IgD-negative memory B cell (primary cell): Measurements from ENCODE around the gene C19orf25. TPM values are rescaled to one million over a fixed set of nuclear protein-coding genes. Genes with fewer than 3 reads are reported as not detected.

Source experiments
- H3K27ac Mint-ChIP-seq, 3 donors: one replicate each; pipeline ENCODE4 v1.8.0; 2020 to 2022; ENCODE audit warnings: mild to moderate bottlenecking in 3 of 3, mixed read lengths in 3 of 3, moderate library complexity in 1 of 3
- H3K27me3 Mint-ChIP-seq: one replicate; pipeline ENCODE4 v1.8.0; 2021; ENCODE audit warnings: mixed read lengths
- H3K36me3 Mint-ChIP-seq: one replicate; pipeline ENCODE4 v1.8.0; 2020; ENCODE audit warnings: mild to moderate bottlenecking, mixed read lengths
- H3K4me1 Mint-ChIP-seq, 3 donors: one replicate each; pipeline ENCODE4 v1.8.0; 2020 to 2022; ENCODE audit warnings: mixed read lengths in 3 of 3, mild to moderate bottlenecking in 1 of 3
- H3K4me3 Mint-ChIP-seq, 4 donors: one replicate each; pipeline ENCODE4 v1.8.0; 2020 to 2022; ENCODE audit warnings: mild to moderate bottlenecking in 4 of 4, mixed read lengths in 4 of 4, moderate library complexity in 3 of 4
- H3K9me3 Mint-ChIP-seq, 3 donors: one replicate each; pipeline ENCODE4 v1.8.0; 2020 to 2021; ENCODE audit warnings: mixed read lengths in 3 of 3, mild to moderate bottlenecking in 1 of 3
- polyA plus RNA-seq: library from polyadenylated mRNA; unstranded; fragments of 300-500 nt; fragmentation: Illumina TruSeq; gene quantifications from one replicate; pipeline ENCODE4 v1.2.3, GENCODE V29; 2021

Gene C19orf25
- polyA plus RNA-seq, 1 donor from 2014 or later: 51.1 TPM

DNA sequence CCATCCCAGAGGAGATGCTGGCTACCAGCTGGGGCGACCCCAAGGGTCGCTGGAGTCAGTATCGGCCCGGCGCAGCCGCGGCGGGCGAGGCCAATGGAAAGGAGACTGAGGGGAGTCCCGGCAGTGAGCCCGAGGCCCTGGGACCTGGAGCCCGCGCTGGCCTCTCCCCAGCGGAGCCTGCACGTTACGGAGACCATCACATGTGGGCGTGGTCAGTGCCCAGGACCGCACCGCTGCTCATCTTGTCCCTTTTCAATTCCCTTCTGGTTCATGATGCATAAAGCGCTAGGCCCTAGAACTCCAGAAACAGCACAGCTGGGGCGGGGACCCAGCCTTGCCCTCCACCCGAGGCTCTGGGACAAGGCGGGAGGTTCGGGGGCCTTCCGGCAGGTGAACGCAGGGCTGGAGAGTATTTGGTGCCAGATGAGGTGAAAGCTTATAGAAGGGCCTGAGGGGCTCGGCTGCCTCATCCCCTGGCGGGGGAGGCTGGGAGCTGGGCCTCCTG is 8.0 kb downstream of the C19orf25 start:
- H3K27ac Mint-ChIP-seq: peak overlapping the region in 1 of 3 donors; percentile 72
- peaks cover 0 to 8% (median 5%) of the 10 kb centered on the region in 3 donors for H3K4me1 Mint-ChIP-seq
- H3K27me3 Mint-ChIP-seq: peaks cover 6% of the 10 kb centered on the region
- no peaks in the 10 kb centered on the region for H3K9me3 Mint-ChIP-seq
- H3K36me3 Mint-ChIP-seq: peaks cover 3% of the 10 kb centered on the region
- peak overlapping the region; percentile 63 to 92 (median 78) for H3K4me3 Mint-ChIP-seq

DNA sequence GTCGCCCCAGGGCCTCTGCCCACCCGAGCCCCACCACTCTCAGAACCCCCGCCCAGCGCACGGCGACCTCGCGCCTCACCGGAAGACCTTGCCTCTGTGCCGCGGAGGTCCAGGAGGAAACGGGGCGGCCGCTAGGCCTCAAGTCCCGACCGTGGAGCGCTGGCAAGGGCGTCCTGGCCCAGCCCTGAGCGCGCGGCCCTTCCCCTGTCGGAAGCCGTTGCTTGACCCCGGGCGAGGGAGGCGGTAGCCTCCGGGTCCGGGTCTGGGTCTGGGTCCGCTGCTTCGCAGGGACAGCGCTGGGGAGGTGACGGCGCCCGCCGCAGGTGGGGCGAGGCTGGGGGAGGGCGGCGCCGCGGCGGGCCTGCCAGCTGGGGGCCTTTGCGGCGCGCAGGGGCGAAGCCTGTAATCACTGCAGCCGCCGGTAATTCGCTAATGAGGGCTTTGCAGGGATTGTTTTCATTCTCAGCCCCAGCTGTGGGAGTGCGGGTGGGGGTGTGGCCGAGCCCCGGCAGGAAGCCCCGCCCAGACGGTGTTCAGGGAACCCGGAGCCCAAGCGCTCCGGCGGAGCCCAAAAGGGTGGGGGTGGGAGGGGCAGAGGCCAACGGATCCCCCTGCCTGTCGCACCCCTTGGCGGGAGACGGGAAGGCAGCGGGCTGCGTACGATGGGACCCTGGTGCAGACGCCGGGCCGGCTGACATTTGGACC is 8.6 kb downstream of the C19orf25 start:
- H3K4me1 Mint-ChIP-seq: peaks cover 0 to 8% (median 5%) of the 10 kb centered on the region in 3 donors
- no peak overlapping the region for H3K27ac Mint-ChIP-seq
- H3K27me3 Mint-ChIP-seq: peaks cover 6% of the 10 kb centered on the region
- H3K36me3 Mint-ChIP-seq: peaks cover 3% of the 10 kb centered on the region
- no peaks in the 10 kb centered on the region for H3K9me3 Mint-ChIP-seq
- H3K4me3 Mint-ChIP-seq: peak overlapping the region; percentile 63 to 86 (median 77)

GRCh38 chr19:1470055-1470304 is 9.0 kb downstream of the C19orf25 start:
- Mint-ChIP-seq H3K4me1 (peaks cover 0 to 8% (median 5%) of the 10 kb centered on the region in 3 donors), H3K36me3 (peaks cover 3% of the 10 kb centered on the region), H3K27ac (no peak overlapping the region), H3K9me3 (no peaks in the 10 kb centered on the region), H3K4me3 (peak overlapping the region; percentile 35 to 84 (median 74)), H3K27me3 (peaks cover 7% of the 10 kb centered on the region)

DNA sequence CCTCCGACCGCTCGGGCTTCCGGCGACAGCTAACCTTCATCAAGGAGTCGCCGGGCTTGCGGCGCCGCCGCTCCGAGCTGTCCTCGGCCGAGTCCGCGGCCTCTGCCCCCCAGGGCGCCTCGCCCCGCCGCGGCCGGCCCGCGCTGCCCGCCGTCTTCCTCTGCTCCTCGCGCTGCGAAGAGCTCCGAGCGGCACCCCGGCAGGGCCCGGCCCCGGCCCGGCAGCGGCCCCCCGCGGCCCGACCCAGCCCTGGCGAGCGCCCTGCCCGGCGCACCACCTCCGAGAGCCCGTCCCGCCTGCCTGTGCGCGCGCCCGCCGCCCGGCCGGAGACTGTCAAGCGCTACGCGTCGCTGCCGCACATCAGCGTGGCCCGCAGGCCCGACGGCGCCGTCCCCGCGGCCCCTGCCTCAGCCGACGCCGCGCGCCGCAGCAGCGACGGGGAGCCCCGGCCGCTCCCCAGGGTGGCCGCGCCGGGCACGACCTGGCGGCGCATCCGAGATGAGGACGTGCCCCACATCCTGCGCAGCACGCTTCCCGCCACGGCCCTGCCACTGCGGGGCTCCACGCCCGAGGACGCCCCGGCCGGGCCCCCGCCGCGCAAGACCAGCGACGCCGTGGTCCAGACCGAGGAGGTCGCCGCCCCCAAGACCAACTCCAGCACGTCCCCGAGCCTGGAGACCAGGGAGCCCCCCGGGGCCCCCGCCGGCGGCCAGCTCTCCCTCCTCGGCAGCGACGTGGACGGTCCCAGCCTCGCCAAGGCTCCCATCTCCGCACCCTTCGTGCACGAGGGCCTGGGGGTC is 9.6 kb downstream of the C19orf25 start:
- Mint-ChIP-seq H3K4me1 (peaks cover 0 to 8% (median 5%) of the 10 kb centered on the region in 3 donors), H3K9me3 (no peaks in the 10 kb centered on the region), H3K27me3 (peaks cover 8% of the 10 kb centered on the region), H3K27ac (no peak overlapping the region), H3K4me3 (peak overlapping the region in 2 of 4 donors; percentile 35 to 70), H3K36me3 (peaks cover 3% of the 10 kb centered on the region)

DNA sequence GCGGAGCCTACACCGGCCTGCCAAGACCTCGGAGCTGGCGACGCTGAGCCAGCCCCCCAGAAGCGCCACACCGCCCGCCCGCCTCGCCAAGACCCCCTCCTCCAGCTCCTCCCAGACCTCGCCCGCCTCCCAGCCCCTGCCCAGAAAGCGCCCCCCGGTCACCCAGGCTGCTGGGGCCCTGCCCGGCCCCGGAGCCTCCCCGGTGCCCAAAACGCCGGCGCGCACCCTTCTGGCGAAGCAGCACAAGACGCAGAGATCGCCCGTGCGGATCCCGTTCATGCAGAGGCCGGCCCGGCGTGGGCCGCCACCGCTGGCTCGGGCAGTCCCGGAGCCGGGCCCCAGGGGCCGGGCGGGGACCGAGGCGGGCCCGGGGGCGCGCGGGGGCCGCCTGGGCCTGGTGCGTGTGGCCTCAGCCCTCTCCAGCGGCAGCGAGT is 10.2 kb downstream of the C19orf25 start:
- H3K27ac Mint-ChIP-seq: no peak overlapping the region
- peaks cover 0 to 8% (median 5%) of the 10 kb centered on the region in 3 donors for H3K4me1 Mint-ChIP-seq
- H3K27me3 Mint-ChIP-seq: peaks cover 10% of the 10 kb centered on the region
- peaks cover 3% of the 10 kb centered on the region for H3K36me3 Mint-ChIP-seq
- H3K4me3 Mint-ChIP-seq: peak overlapping the region in 3 of 4 donors; percentile 12 to 70 (median 21)
- H3K9me3 Mint-ChIP-seq: no peaks in the 10 kb centered on the region

DNA sequence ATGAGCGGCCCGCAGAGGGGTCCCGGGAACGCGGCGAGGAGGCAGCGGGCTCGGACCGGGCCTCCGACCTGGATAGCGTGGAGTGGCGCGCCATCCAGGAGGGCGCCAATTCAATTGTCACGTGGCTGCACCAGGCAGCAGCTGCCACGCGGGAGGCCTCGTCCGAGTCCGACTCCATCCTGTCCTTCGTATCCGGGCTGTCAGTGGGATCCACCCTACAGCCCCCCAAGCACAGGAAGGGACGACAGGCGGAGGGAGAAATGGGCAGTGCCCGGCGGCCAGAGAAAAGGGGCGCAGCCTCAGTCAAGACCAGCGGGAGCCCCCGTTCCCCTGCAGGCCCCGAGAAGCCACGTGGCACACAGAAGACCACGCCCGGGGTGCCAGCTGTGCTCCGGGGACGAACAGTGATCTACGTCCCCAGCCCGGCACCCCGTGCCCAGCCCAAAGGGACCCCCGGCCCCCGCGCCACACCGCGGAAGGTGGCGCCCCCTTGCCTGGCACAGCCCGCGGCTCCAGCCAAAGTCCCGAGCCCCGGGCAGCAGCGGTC is 10.7 kb downstream of the C19orf25 start:
- Mint-ChIP-seq H3K4me3 (peak overlapping the region in 2 of 4 donors; percentile 12 to 81), H3K27me3 (peaks cover 10% of the 10 kb centered on the region), H3K9me3 (no peaks in the 10 kb centered on the region), H3K36me3 (peaks cover 1% of the 10 kb centered on the region), H3K27ac (no peak overlapping the region), H3K4me1 (peaks cover 0 to 8% (median 5%) of the 10 kb centered on the region in 3 donors)

- H3K27ac Mint-ChIP-seq: no peak overlapping the region
- peaks cover 10% of the 10 kb centered on the region for H3K27me3 Mint-ChIP-seq
- H3K4me1 Mint-ChIP-seq: peaks cover 0 to 5% (median 2%) of the 10 kb centered on the region in 3 donors
- H3K4me3 Mint-ChIP-seq: no peak overlapping the region
- H3K36me3 Mint-ChIP-seq: no peaks in the 10 kb centered on the region
- no peaks in the 10 kb centered on the region for H3K9me3 Mint-ChIP-seq
Measured at GRCh38 chr19:1467490-1468273, 11.3 kb downstream of the C19orf25 start.

- Mint-ChIP-seq H3K4me1 (peaks cover 0 to 5% (median 2%) of the 10 kb centered on the region in 3 donors), H3K27me3 (peaks cover 10% of the 10 kb centered on the region), H3K4me3 (no peak overlapping the region), H3K9me3 (no peaks in the 10 kb centered on the region), H3K36me3 (no peaks in the 10 kb centered on the region), H3K27ac (no peak overlapping the region)
Measured at GRCh38 chr19:1467215-1467489, 11.9 kb downstream of the C19orf25 start.

- peaks cover 8% of the 10 kb centered on the region for H3K27me3 Mint-ChIP-seq
- peaks cover 0 to 5% (median 2%) of the 10 kb centered on the region in 3 donors for H3K4me1 Mint-ChIP-seq
- H3K4me3 Mint-ChIP-seq: peak overlapping the region in 1 of 4 donors; percentile 37
- no peaks in the 10 kb centered on the region for H3K9me3 Mint-ChIP-seq
- H3K36me3 Mint-ChIP-seq: no peaks in the 10 kb centered on the region
- H3K27ac Mint-ChIP-seq: peak overlapping the region in 1 of 3 donors; percentile 19
Measured at GRCh38 chr19:1466461-1467214, 12.4 kb downstream of the C19orf25 start.

GRCh38 chr19:1466018-1466460 is 13.0 kb downstream of the C19orf25 start:
- Mint-ChIP-seq H3K4me3 (no peak overlapping the region), H3K27ac (no peak overlapping the region), H3K4me1 (peaks cover 0 to 3% (median 0%) of the 10 kb centered on the region in 3 donors), H3K36me3 (no peaks in the 10 kb centered on the region), H3K9me3 (no peaks in the 10 kb centered on the region), H3K27me3 (peaks cover 8% of the 10 kb centered on the region)

GRCh38 chr19:1465191-1466016 is 13.6 kb downstream of the C19orf25 start:
- no peak overlapping the region for H3K4me3 Mint-ChIP-seq

DNA sequence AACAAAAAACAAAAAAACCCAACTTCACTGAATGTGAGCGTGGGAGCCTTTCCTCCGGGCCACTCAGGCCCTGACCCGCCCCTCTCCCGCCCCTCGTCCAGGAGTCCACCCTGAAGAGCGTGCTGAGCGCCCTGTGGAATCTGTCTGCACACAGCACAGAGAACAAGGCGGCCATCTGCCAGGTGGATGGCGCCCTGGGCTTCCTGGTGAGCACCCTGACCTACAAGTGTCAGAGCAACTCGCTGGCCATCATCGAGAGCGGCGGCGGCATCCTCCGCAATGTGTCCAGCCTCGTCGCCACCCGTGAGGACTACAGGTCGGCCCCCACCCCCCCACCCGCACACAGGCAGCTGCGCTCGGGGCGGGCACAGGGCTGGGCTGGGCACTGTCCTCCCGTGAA is 17.2 kb downstream of the C19orf25 start:
- Mint-ChIP-seq H3K27me3 (peaks cover 9% of the 10 kb centered on the region), H3K9me3 (no peaks in the 10 kb centered on the region), H3K36me3 (no peaks in the 10 kb centered on the region), H3K27ac (no peak overlapping the region), H3K4me1 (peaks cover 0 to 2% (median 0%) of the 10 kb centered on the region in 3 donors), H3K4me3 (no peak overlapping the region)

More at GRCh38 chr19:1465191-1466016, 13.6 kb downstream of the C19orf25 start:
- H3K4me1 Mint-ChIP-seq: peaks cover 0 to 3% (median 0%) of the 10 kb centered on the region in 3 donors
- H3K27ac Mint-ChIP-seq: no peak overlapping the region
- H3K36me3 Mint-ChIP-seq: no peaks in the 10 kb centered on the region
- H3K27me3 Mint-ChIP-seq: peaks cover 8% of the 10 kb centered on the region
- H3K9me3 Mint-ChIP-seq: no peaks in the 10 kb centered on the region
